ENCODE data around the gene NCKAP5. TPM values are rescaled to one million over a fixed set of nuclear protein-coding genes. Genes with fewer than 3 reads are reported as not detected.

NCKAP5 gene
- total and polyA plus RNA-seq, 9 donors: 0.80 to 2.7 (median 2.2) TPM

- TF ChIP-seq, protein P1, sequence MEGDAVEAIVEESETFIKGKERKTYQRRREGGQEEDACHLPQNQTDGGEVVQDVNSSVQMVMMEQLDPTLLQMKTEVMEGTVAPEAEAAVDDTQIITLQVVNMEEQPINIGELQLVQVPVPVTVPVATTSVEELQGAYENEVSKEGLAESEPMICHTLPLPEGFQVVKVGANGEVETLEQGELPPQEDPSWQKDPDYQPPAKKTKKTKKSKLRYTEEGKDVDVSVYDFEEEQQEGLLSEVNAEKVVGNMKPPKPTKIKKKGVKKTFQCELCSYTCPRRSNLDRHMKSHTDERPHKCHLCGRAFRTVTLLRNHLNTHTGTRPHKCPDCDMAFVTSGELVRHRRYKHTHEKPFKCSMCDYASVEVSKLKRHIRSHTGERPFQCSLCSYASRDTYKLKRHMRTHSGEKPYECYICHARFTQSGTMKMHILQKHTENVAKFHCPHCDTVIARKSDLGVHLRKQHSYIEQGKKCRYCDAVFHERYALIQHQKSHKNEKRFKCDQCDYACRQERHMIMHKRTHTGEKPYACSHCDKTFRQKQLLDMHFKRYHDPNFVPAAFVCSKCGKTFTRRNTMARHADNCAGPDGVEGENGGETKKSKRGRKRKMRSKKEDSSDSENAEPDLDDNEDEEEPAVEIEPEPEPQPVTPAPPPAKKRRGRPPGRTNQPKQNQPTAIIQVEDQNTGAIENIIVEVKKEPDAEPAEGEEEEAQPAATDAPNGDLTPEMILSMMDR (IDR thresholded peaks at IDR 0.05): no peak
- no peak for TF ChIP-seq EP300 (IDR thresholded peaks at IDR 0.05)
- no peak for TF ChIP-seq POLR2A (IDR thresholded peaks at IDR 0.05)
- WGBS, 3 donors: 84 to 90% (median 87%) methylated on average over 4 of the region's 4 CpGs
- intact Hi-C loops (cut with DNase I): no loop called here
Observed at GRCh38 chr2:132720393-132720792, 847.9 kb downstream of the NCKAP5 start.

GRCh38 chr2:132719480-132719879 is 848.8 kb downstream of the NCKAP5 start:
- H3K27ac ChIP-seq: no peak overlapping the region
- WGBS, 3 donors: 85 to 87% (median 86%) methylated on average over 9 of the region's 9 CpGs
- H3K27me3 ChIP-seq: no peaks in the 10 kb centered on the region
- H3K4me3 ChIP-seq: no peak overlapping the region
- no peaks in the 10 kb centered on the region for H3K4me1 ChIP-seq (ENCODE audit: insufficient read depth)
- no peak for DNase-seq
- no peaks in the 10 kb centered on the region for H3K36me3 ChIP-seq
- no peaks in the 10 kb centered on the region for H3K9me3 ChIP-seq
- TF ChIP-seq EP300 (IDR thresholded peaks at IDR 0.05) (no peak), POLR2A (IDR thresholded peaks at IDR 0.05) (no peak)
- TF ChIP-seq, protein P1 (IDR thresholded peaks at IDR 0.05): no peak
- intact Hi-C loops (cut with DNase I): no loop called here

More at GRCh38 chr2:132720393-132720792, 847.9 kb downstream of the NCKAP5 start:
- Histone ChIP-seq H3K4me3 (no peak overlapping the region), H3K9me3 (no peaks in the 10 kb centered on the region), H3K36me3 (no peaks in the 10 kb centered on the region), H3K4me1 (ENCODE audit: insufficient read depth) (no peaks in the 10 kb centered on the region), H3K27me3 (no peaks in the 10 kb centered on the region), H3K27ac (no peak overlapping the region)
- DNase-seq: no peak

GRCh38 chr2:132716954-132717353 is 851.3 kb downstream of the NCKAP5 start:
- no peaks in the 10 kb centered on the region for H3K27me3 ChIP-seq
- no peak for TF ChIP-seq POLR2A (IDR thresholded peaks at IDR 0.05)
- no peak for TF ChIP-seq EP300 (IDR thresholded peaks at IDR 0.05)
- TF ChIP-seq, protein P1 (IDR thresholded peaks at IDR 0.05): no peak
- H3K9me3 ChIP-seq: no peaks in the 10 kb centered on the region
- H3K4me3 ChIP-seq: no peak overlapping the region
- H3K27ac ChIP-seq: no peak overlapping the region
- DNase-seq: no peak
- no peaks in the 10 kb centered on the region for H3K36me3 ChIP-seq
- intact Hi-C loops (cut with DNase I): no loop called here
- 82 to 85% (median 83%) methylated on average over 2 of the region's 2 CpGs for WGBS, 3 donors
- no peaks in the 10 kb centered on the region for H3K4me1 ChIP-seq (ENCODE audit: insufficient read depth)

DNA sequence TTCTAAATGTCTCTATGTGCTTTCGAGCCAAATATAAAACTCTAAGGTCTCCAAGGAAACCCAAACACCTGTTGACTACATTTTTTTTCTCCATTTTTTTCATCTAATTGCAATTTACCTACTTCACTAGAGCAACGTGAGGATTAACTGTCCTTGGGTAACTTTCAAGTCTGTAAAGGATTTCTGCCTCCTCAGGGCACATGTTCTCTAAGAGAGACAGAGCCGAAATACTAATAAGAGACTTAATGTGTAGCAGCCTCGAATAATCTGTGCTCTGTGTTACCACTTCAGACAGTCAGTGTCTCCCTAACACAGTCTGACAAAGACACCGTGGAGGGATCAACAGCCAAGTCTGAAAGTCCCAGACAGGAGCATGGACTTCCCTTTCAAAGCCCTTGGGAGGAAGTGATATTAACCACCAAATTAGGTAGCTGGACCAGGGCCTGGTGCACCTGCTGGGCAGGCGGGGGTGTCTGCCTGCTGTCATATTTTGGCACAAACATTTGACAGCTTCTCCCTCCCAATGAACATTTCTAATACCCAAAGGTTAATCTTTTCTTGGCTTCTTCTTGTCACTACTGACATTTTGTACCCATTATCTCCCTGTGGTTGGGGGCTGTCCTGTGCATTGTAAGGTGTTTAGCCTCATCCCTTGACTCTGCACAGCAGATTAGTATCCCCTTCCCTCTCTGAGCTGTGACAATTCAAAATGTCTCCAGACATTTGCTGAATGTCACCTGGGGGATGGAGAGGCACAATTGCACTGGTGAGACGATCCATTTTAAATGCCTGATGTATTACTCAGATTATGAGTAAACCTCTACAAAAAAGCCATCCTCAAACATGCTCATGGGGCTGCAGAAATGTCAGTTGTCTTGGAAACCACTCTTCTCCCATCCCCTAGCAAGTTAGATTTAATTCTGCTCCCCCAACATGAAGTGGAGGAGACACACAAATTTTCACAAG is 852.6 kb downstream of the NCKAP5 start:
- no peaks in the 10 kb centered on the region for H3K36me3 ChIP-seq
- 76 to 79% (median 77%) methylated on average over 7 of the region's 7 CpGs for WGBS, 3 donors
- no peaks in the 10 kb centered on the region for H3K27me3 ChIP-seq
- no peak overlapping the region for H3K4me3 ChIP-seq
- intact Hi-C loops (cut with DNase I): no loop called here
- TF ChIP-seq, protein P1 (IDR thresholded peaks at IDR 0.05): no peak
- no peak for TF ChIP-seq EP300 (IDR thresholded peaks at IDR 0.05)
- no peak for TF ChIP-seq POLR2A (IDR thresholded peaks at IDR 0.05)
- DNase-seq: no peak
- H3K9me3 ChIP-seq: no peaks in the 10 kb centered on the region
- H3K4me1 ChIP-seq (ENCODE audit: insufficient read depth): no peaks in the 10 kb centered on the region
- H3K27ac ChIP-seq: no peak overlapping the region

Measured in ovary (tissue), 9 donors.